Activated CD4-positive, alpha-beta T cell treated with anti-CD3 and anti-CD28 coated beads, Interleukin-2, amount 50 U/mL, for 16 hours (primary cell): Measurements from ENCODE around the gene OSBPL5.

Experiments used
- DNase-seq: peaks from one replicate; pipeline ENCODE4 v3.0.0-alpha.2; 2020

Gene OSBPL5

GRCh38 chr11:3147257-3147619, 17.9 kb downstream of the OSBPL5 start:
- no peak for DNase-seq

GRCh38 chr11:3146612-3147256, 18.4 kb downstream of the OSBPL5 start:
- DNase-seq = no peak

- no peak for DNase-seq
These were observed 19.9 kb downstream of the OSBPL5 start for GRCh38 chr11:3145206-3145520.

- no peak for DNase-seq
These were observed 20.6 kb downstream of the OSBPL5 start for GRCh38 chr11:3144296-3145205.

- no peak for DNase-seq
These were observed 21.8 kb downstream of the OSBPL5 start for GRCh38 chr11:3143136-3143880.

GRCh38 chr11:3140291-3140603, 24.9 kb downstream of the OSBPL5 start:
- no peak for DNase-seq

GRCh38 chr11:3139481-3140290, 25.4 kb downstream of the OSBPL5 start:
- DNase-seq = no peak

- no peak for DNase-seq
These were observed 26.0 kb downstream of the OSBPL5 start for GRCh38 chr11:3139086-3139440.

GRCh38 chr11:3138178-3139085, 26.7 kb downstream of the OSBPL5 start:
- DNase-seq = no peak

GRCh38 chr11:3137486-3138177, 27.5 kb downstream of the OSBPL5 start:
- no peak for DNase-seq

- no peak for DNase-seq
These were observed 28.3 kb downstream of the OSBPL5 start for GRCh38 chr11:3136546-3137455.

- DNase-seq = no peak
These were observed 29.3 kb downstream of the OSBPL5 start for GRCh38 chr11:3135481-3136440.

GRCh38 chr11:3134651-3135480, 30.2 kb downstream of the OSBPL5 start:
- DNase-seq = no peak

- DNase-seq = no peak
These were observed 30.9 kb downstream of the OSBPL5 start for GRCh38 chr11:3134218-3134621.

GRCh38 chr11:3133261-3134217, 31.6 kb downstream of the OSBPL5 start:
- no peak for DNase-seq

- DNase-seq = no peak
These were observed 32.3 kb downstream of the OSBPL5 start for GRCh38 chr11:3132831-3133260.

GRCh38 chr11:3132271-3132781, 32.8 kb downstream of the OSBPL5 start:
- DNase-seq = no peak
